Colonic mucosa (tissue), 4 donors: ENCODE data around the gene FAM118B. TPM values are rescaled to one million over a fixed set of nuclear protein-coding genes. Genes with fewer than 3 reads are reported as not detected.

Experiments used
- DNase-seq: peaks from one replicate; pipeline ENCODE4 v3.0.0-alpha.2; 2020
- H3K27ac ChIP-seq: fragments of 200-600 bp; one replicate; pipeline ENCODE4 v1.8.0; 2021
- H3K27me3 ChIP-seq: fragments of 200-600 bp; one replicate; pipeline ENCODE4 v1.8.0; 2021
- H3K36me3 ChIP-seq: fragments of 200-600 bp; one replicate; pipeline ENCODE4 v1.8.0; 2021
- H3K4me1 ChIP-seq: fragments of 200-600 bp; one replicate; pipeline ENCODE4 v1.8.0; 2021; ENCODE audit warnings: mild to moderate bottlenecking
- H3K4me3 ChIP-seq: fragments of 200-600 bp; one replicate; pipeline ENCODE4 v1.8.0; 2021
- H3K9ac ChIP-seq, 2 donors: one replicate each; pipeline ENCODE4 v1.7.0; 2013; ENCODE audit warnings: control low read depth in 2 of 2, low read depth in 2 of 2, low read length in 2 of 2
- H3K9me3 ChIP-seq: fragments of 200-600 bp; one replicate; pipeline ENCODE4 v1.8.0; 2021
- intact Hi-C: fragments of 100-400 bp; cut with DNase I; formaldehyde crosslinking; loops from one replicate; pipeline ENCODE4 v1.14.1; 2022
- total RNA-seq, 2 donors: library from RNA; stranded (reverse); fragmentation: NEBNext Ultra II Directional in 1 of 2; extraction: Animal tissue kit (Norgen Biotek cat#: 25700) in 1 of 2; gene quantifications; one replicate each; pipeline ENCODE4 v1.2.1, GENCODE V29; 2021
- TF ChIP-seq, protein P1 (sequence below): fragments of 200-600 bp; IDR thresholded peaks from one replicate; pipeline ENCODE4 v1.8.0; 2022; ENCODE audit warnings: antibody characterized with exemption, mild to moderate bottlenecking
- donor health status: healthy.
- donor health status: DM: no; HTN: no; CAD: no.
- donor health status: DM: no; HTN: no; CAD: no.

FAM118B gene
- total RNA-seq, 2 donors from 2014 or later, result 57.9 to 58.3 TPM

- no peak for DNase-seq
- TF ChIP-seq, protein P1, sequence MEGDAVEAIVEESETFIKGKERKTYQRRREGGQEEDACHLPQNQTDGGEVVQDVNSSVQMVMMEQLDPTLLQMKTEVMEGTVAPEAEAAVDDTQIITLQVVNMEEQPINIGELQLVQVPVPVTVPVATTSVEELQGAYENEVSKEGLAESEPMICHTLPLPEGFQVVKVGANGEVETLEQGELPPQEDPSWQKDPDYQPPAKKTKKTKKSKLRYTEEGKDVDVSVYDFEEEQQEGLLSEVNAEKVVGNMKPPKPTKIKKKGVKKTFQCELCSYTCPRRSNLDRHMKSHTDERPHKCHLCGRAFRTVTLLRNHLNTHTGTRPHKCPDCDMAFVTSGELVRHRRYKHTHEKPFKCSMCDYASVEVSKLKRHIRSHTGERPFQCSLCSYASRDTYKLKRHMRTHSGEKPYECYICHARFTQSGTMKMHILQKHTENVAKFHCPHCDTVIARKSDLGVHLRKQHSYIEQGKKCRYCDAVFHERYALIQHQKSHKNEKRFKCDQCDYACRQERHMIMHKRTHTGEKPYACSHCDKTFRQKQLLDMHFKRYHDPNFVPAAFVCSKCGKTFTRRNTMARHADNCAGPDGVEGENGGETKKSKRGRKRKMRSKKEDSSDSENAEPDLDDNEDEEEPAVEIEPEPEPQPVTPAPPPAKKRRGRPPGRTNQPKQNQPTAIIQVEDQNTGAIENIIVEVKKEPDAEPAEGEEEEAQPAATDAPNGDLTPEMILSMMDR, result no peak
- no peak overlapping the region for H3K9ac ChIP-seq
- H3K27me3 ChIP-seq, result no peaks in the 10 kb centered on the region
- no peak overlapping the region for H3K4me3 ChIP-seq
- H3K4me1 ChIP-seq, result peaks cover 4% of the 10 kb centered on the region
- intact Hi-C loops, result loop anchor here (2.0 to 10.0 kb wide), 3 partner anchors 41 to 169 kb away; no protein-coding TSS in a partner anchor
- H3K9me3 ChIP-seq, result no peaks in the 10 kb centered on the region
- no peaks in the 10 kb centered on the region for H3K36me3 ChIP-seq
- H3K27ac ChIP-seq, result no peak overlapping the region
These were observed 100.1 kb downstream of the FAM118B start for GRCh38 chr11:126311401-126312291.

Other genes starting within 250 kb of the FAM118B start
- 10 to 100 TPM in 1 of 2 donors, 1 to 10 TPM in 1; 2.3 to 10.5 TPM for gene CDON, start 148.9 kb upstream of the FAM118B start, total RNA-seq
- 10 to 100 TPM; 14.4 to 25.1 TPM for gene RPUSD4, start 132 bp upstream of the FAM118B start, total RNA-seq
- 100 to 1,000 TPM in 1 of 2 donors, 10 to 100 TPM in 1; 75.8 to 102 TPM for gene SRPRA, start 57.1 kb downstream of the FAM118B start, total RNA-seq
- gene FOXRED1, start 57.4 kb downstream of the FAM118B start, total RNA-seq, result 10 to 100 TPM; 19.9 to 63.4 TPM
- gene TIRAP, start 71.3 kb downstream of the FAM118B start, total RNA-seq, result 10 to 100 TPM; 16.4 to 17.8 TPM
- 10 to 100 TPM; 17.2 to 31.1 TPM for gene DCPS, start 92.3 kb downstream of the FAM118B start, total RNA-seq
- gene ST3GAL4, start 143.9 kb downstream of the FAM118B start, total RNA-seq, result 100 to 1,000 TPM; 123 to 304 TPM